Stimulated activated CD8-positive, alpha-beta memory T cell treated with anti-CD3 and anti-CD28 coated beads, Interleukin-7, amount 100 ng/mL, for 24 hours (primary cell): ENCODE results near the gene TRAF5.
"Not testable (repeated sequence)": the region's sequence is repeated elsewhere in the genome, so short reads cannot be mapped to it uniquely, and the experiment has no call there.

ENCODE experiments used
- DNase-seq: peaks from one replicate; pipeline ENCODE4 v3.0.0-alpha.2; 2020; ENCODE audit warnings: low read depth

TRAF5 gene

DNA sequence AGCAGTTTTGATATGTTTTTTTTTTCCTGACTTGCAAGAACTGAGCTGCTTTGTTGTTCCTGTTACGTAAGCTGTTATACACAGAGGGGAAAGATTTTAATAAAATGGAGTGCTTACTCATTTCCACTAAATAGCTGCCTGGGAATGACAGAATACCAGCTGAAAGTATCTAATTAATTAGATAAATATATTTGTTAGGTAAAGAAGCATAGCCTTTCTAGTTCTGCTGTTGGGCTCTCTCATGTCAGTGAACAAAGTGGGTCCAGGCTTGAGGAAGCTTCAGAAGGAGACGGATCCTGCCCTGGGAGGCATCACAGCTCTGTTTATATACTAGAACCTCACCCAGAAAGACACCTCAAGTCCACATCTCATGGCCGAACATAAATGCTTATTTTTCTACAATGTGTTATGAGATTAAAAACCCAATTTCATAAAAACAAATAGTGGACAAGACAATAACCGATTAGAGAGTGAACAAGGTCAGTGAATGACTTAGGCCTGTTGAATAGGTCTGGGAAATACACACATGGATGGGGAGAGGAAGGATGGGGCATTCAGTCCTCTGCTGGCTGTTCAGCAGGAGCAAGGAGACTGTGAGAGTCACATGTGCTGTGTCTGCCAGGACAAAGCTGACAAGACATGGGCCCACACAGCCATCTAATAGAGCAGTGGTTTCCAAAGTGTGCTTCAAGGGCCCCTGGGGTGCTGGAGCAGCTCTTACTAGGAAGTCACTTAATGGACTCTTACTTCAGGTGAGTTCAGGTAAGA lies 20.6 kb downstream of the TRAF5 start:
- no peak for DNase-seq

DNA sequence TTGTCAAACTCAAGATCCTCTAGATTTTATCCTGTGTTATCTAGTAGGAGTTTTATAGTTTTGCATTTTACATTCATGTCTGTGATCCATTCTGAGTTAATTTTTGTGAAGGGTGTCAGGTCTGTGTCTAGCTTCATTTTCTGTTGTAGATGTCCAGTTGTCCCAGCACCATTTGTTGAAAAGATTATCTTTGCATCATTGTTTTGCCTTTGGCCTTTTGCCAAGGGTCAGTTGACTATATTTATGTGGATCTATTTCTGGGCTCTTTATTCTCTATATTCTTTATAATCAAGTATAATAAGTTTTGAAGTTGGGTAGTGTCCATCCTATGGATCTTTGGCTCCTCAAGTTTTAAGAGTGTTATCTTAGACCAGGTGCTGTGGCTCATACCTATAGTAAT lies 21.9 kb downstream of the TRAF5 start:
- no peak for DNase-seq

DNA sequence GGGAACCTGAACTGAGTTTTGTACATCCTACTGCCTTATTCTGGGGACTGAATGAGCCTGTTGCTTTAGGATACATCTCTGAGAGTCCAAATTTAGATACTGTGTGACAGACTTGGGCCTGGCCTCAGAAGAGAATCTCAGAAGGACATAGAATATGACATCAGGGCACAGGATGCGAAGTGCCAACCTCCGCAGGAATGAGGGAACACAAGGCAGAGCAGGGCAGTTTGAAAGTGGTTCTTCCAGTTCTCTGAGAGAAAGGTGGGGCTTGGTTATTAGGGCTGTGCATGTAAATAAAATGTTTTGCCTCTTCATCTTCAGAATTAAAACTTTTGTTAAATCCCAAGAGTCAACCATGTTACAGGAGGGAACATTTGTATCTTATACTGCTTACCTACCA lies 23.1 kb downstream of the TRAF5 start:
- DNase-seq: no peak

- not testable (repeated sequence) for DNase-seq
Observed at GRCh38 chr1:211352055-211352454, 25.4 kb downstream of the TRAF5 start.

- no peak for DNase-seq
Observed at GRCh38 chr1:211352465-211352864, 25.8 kb downstream of the TRAF5 start.

DNA sequence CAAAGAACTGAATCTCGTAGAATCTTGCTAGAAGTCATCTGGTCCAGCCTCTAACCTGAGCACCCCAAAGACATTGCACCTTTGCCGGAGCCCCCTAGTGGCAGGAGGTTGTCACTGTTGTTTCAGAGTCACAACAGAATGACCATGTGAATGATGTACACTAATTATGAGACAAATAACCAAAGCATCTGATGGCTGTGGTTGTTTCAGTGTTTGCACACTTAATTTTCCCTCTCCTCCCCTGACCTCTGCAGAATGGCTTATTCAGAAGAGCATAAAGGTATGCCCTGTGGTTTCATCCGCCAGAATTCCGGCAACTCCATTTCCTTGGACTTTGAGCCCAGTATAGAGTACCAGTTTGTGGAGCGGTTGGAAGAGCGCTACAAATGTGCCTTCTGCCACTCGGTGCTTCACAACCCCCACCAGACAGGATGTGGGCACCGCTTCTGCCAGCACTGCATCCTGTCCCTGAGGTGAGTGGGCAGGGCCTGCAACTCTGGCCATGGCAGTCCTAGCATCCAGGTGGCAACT lies 26.4 kb downstream of the TRAF5 start:
- peak; percentile 38 for DNase-seq

DNA sequence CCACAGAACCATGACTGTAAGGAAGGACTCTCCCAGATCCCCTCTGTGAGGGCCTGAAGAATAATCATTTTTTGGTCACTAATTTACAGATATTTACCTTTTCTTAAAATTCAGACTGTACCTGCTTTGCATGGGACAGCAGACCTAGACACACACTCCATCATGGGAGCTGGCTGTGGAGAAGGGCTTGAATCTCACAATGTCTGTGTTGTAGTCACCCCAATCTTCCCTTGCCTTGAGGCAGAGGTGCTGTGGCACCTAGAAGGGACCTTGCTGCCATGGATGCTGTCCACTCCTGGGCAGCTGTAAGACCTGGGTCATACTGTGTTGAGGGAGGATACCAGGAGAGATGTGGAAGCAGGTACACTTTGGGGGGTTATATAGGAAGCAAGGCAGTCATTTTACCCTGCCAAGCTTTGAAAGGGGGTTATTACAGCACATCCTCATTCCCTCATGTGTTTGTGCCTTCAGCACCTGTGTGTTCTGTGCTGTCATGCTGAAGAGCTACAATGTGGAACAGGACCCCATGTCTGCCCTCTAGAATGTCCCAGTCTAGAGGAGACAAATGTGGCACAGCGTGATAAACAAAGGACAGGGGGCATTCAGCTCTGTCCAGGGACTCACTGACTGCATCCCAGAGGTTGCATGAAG lies 27.1 kb downstream of the TRAF5 start:
- DNase-seq: no peak

GRCh38 chr1:211355873-211356272 lies 29.2 kb downstream of the TRAF5 start:
- no peak for DNase-seq

DNA sequence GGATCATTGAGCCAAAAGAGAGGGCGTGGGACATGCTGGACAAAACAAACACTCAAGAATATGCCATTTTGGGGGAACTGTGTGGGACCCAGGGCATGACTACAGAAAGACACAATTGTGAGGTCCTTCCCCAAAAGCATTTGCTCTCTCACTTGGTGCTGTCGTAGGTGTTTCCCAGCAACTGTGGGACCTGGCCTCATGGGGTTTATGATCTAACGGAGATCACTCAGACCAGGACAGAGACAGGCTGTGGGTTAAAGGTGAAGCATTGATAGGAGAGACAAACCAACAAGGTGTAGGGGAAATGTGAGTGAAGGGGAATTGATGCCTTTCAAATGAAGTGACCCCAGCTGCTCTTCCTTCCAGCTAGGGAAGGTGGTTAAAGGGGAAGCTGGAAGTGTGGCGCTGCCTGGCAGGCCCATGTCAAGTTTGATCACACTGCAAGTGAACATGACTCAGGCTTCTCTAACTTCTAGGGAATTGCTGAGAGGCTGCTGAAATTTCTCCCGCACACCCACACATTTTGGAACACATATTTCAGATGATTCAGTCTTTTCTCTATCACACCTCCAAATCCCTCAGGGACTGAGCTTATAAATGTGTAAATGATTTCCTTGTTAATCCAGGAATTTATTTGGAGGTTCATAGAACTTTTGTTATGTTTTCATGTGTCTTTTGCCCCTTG lies 30.2 kb downstream of the TRAF5 start:
- DNase-seq: no peak

DNA sequence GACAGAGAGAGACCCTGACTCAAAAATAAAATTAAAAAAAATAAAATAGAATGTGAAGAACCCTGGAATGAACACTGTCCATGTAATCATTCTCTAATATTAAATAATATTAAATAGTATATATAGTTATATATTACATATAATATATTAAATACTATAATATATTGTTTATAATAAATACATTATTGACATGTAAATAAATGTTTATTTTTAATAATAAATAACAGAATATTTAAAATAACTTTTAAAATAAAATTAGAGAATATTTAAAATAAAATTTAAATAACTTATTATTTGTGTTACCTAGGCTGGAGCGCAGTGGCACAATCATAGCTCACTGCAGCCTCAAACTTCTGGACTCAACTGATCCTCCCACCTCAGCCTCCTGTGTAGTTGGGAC lies 32.1 kb downstream of the TRAF5 start:
- no peak for DNase-seq

DNA sequence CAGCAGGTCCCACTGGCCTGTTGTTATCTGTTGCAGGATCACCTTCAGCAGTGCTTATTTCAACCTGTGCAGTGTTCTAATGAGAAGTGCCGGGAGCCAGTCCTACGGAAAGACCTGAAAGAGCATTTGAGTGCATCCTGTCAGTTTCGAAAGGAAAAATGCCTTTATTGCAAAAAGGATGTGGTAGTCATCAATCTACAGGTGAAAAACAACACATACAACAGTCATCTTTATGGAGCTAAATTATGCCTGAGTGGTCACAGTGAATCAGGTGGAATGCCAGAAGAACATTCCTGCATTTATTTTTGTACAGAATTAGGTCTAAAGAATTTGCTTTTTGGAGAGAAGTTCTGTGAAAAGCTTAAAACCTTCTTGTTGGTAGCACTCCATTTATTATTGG lies 33.2 kb downstream of the TRAF5 start:
- no peak for DNase-seq

DNA sequence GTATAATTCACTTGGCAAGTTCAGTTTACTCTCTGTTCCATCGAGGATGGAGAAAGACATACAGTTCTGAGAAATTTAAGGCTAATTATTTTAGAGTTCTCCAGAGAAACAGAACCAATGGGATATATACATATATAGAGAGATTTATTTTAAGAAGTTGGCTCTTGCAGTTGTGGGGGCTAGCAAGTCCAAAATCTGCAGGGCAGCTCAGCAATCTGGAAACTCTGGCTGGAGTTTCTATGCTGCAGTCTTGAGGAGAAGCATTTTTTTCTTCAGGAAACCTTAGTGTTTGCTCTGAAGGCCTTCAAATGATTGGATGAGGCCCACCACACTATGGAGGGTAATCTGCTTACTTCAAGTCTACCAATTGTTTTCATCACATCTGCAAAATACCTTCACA lies 34.6 kb downstream of the TRAF5 start:
- no peak for DNase-seq

GRCh38 chr1:211369640-211370039 lies 43.0 kb downstream of the TRAF5 start:
- DNase-seq: no peak

DNA sequence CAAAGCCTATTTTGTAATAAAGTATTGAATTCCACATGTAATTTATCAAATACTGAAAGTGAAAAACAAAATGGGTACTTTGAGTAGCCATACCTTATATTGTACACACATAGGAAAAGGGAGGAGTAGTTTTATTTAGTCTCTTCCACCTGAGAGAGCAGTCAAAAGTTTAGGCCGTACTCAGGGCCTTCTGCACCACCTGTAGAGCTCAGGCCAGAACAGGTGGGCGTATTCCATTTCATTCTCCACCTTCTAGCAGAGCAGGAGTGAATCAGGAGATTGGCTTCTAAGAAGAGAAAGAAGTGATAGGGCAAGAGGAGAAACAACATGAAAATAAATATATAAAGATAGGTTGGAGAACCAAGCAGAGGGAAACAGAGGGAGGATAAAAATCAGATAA lies 44.0 kb downstream of the TRAF5 start:
- DNase-seq: no peak

GRCh38 chr1:211371406-211372105 lies 44.9 kb downstream of the TRAF5 start:
- DNase-seq: no peak

GRCh38 chr1:211372463-211372862 lies 45.8 kb downstream of the TRAF5 start:
- DNase-seq: no peak

- DNase-seq: no peak
Observed at GRCh38 chr1:211375146-211375818, 48.6 kb downstream of the TRAF5 start.

- no peak for DNase-seq
Observed at GRCh38 chr1:211375949-211376348, 49.3 kb downstream of the TRAF5 start.

GRCh38 chr1:211376807-211377470 lies 50.3 kb downstream of the TRAF5 start:
- DNase-seq: no peak

DNA sequence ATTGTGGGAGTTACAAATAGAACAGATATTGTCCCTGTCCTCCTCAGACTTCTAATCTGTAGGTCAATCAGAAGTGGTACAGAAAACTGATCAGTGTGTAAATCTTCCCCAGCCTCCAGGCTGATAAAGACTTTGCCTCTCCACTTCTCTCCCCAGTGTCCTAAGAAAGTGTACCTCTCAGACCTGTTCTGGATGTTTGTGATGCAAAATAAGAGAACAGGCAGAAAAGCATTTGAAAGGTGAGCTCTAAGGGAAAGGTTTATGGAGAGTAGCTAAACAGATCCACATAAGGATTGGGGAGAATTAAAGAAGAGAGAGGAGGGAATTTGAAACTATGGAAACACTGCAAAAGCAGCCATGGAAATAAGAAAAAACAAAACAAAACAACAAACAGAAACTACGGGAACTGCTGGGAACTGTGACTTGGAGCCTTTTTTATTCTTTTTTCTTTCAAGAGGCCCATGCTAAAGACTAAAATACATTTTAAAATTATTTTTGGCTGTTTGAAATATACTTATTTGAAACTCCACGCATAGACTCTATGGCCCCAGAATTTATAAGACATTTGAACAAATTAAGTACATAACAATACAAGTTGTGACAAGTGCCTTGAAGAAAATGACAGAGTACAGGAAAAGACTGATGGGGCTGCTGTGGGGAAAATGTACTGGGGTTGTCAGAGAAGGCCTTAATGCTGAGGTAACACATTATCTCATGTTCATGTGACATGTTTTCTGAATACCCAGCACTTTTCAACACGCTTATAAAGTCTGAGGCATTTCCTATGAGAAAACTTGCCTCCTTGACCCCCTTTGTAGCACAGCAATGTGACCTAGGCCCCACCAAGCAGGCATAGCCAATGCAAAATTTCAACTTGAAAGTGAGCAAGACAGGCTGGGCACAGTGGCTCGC lies 51.2 kb downstream of the TRAF5 start:
- DNase-seq: no peak
